ENCODE results near the gene NDUFAB1.

NDUFAB1 gene

GRCh38 chr16:23577493-23577892 is 18.6 kb downstream of the NDUFAB1 start:
- in situ Hi-C loops (cut with MboI; ENCODE audit: low pct_unique_long_range_greater_than_20kb, low sequenced_read_pairs, unreplicated experiment) = no loop called here
- TF ChIP-seq CTCF (IDR thresholded peaks at IDR 0.05; ENCODE audit: extremely low read depth, insufficient read depth, missing control alignments) = no peak
- no peak for DNase-seq (ENCODE audit: low spot score)

- TF ChIP-seq CTCF (IDR thresholded peaks at IDR 0.05; ENCODE audit: extremely low read depth, insufficient read depth, missing control alignments) = no peak
- in situ Hi-C loops (cut with MboI; ENCODE audit: low pct_unique_long_range_greater_than_20kb, low sequenced_read_pairs, unreplicated experiment) = no loop called here
Measured at GRCh38 chr16:23575834-23576233, 20.3 kb downstream of the NDUFAB1 start.

GRCh38 chr16:23573817-23574216 is 22.3 kb downstream of the NDUFAB1 start:
- TF ChIP-seq CTCF (IDR thresholded peaks at IDR 0.05; ENCODE audit: extremely low read depth, insufficient read depth, missing control alignments) = no peak
- in situ Hi-C loops (cut with MboI; ENCODE audit: low pct_unique_long_range_greater_than_20kb, low sequenced_read_pairs, unreplicated experiment) = no loop called here

More at GRCh38 chr16:23575834-23576233, 20.3 kb downstream of the NDUFAB1 start:
- no peak for DNase-seq (ENCODE audit: low spot score)

GRCh38 chr16:23572394-23572793 is 23.7 kb downstream of the NDUFAB1 start:
- DNase-seq (ENCODE audit: low spot score) = no peak
- no peak for TF ChIP-seq CTCF (IDR thresholded peaks at IDR 0.05; ENCODE audit: extremely low read depth, insufficient read depth, missing control alignments)
- in situ Hi-C loops (cut with MboI; ENCODE audit: low pct_unique_long_range_greater_than_20kb, low sequenced_read_pairs, unreplicated experiment) = no loop called here

More at GRCh38 chr16:23573817-23574216, 22.3 kb downstream of the NDUFAB1 start:
- DNase-seq (ENCODE audit: low spot score) = no peak

GRCh38 chr16:23571895-23572294 is 24.2 kb downstream of the NDUFAB1 start:
- no peak for DNase-seq (ENCODE audit: low spot score)
- no peak for TF ChIP-seq CTCF (IDR thresholded peaks at IDR 0.05; ENCODE audit: extremely low read depth, insufficient read depth, missing control alignments)
- in situ Hi-C loops (cut with MboI; ENCODE audit: low pct_unique_long_range_greater_than_20kb, low sequenced_read_pairs, unreplicated experiment) = no loop called here

- TF ChIP-seq CTCF (IDR thresholded peaks at IDR 0.05; ENCODE audit: extremely low read depth, insufficient read depth, missing control alignments) = no peak
- no peak for DNase-seq (ENCODE audit: low spot score)
- in situ Hi-C loops (cut with MboI; ENCODE audit: low pct_unique_long_range_greater_than_20kb, low sequenced_read_pairs, unreplicated experiment) = no loop called here
Measured at GRCh38 chr16:23570992-23571632, 25.0 kb downstream of the NDUFAB1 start.

Data from GM13977 (cell line).